HepG2 (cell line): ENCODE measurements around the gene CCNQ. TPM values are rescaled to one million over a fixed set of nuclear protein-coding genes. Genes with fewer than 3 reads are reported as not detected.

Experiments used
- ATAC-seq: fragments of 200-7000 bp; cut with Tn5 transposase; 3 replicates; pipeline ENCODE4 v1.9.1; 2020; ENCODE audit warnings: mild to moderate bottlenecking, moderate library complexity
- BruUV-seq: library from RNA; stranded (reverse); fragments of 400-500 nt; replicated peaks from 2 replicates; lab custom pipeline; 2021; lab: Mats Ljungman, UMichigan
- CTCF ChIA-PET: fragments of 300-600 bp; formaldehyde crosslinking; extraction: SDS; loops from one replicate; lab custom pipeline; 2021; ENCODE audit warnings: low total read pairs, inconsistent platforms, low intra/inter-chr PET ratio; lab: Yijun Ruan, JAX
- POLR2A ChIA-PET: fragments of 350-600 bp; sonication (Branson Sonifier 250); formaldehyde crosslinking; loops from one replicate; lab custom pipeline; 2020; ENCODE audit warnings: antibody characterized with exemption, inconsistent platforms; lab: Yijun Ruan, JAX
- DNase-seq: peaks from one replicate; pipeline ENCODE4 v3.0.0-alpha.2; 2015; ENCODE audit warnings: low spot score
- FAIRE-seq: peaks from 3 replicates; lab custom pipeline; 2011; peaks lifted over from hg19 to GRCh38; lab: Jason Lieb, UNC
- H2AFZ ChIP-seq: one replicate; pipeline ENCODE4 v1.6.1; 2011; ENCODE audit warnings: low read length, inconsistent platforms
- H3K27ac ChIP-seq: fragments of 300-600 bp; 3 replicates; pipeline ENCODE4 v1.8.0; 2011; ENCODE audit warnings: mixed run types, mild to moderate bottlenecking, mixed read lengths, low read length, inconsistent platforms; ENCODE audit not compliant: insufficient read depth; ENCODE audit errors: extremely low read length
- H3K27me3 ChIP-seq, 2 experiments: fragments of 200-600 bp in 1 of 2; 2 replicates in 1 of 2; 3 replicates in 1 of 2; pipeline versions ENCODE4 v1.6.0 to v1.8.0; 2011; ENCODE audit warnings: low read length in 2 of 2, mild to moderate bottlenecking in 2 of 2, moderate library complexity in 2 of 2, inconsistent platforms in 1 of 2; ENCODE audit not compliant: insufficient read depth in 2 of 2, control insufficient read depth in 1 of 2
- H3K36me3 ChIP-seq, 2 experiments: fragments of 200-600 bp in 1 of 2; replicated peaks in 1 of 2; 2 replicates in 1 of 2; 3 replicates in 1 of 2; pipeline versions ENCODE4 v1.5.1 to v1.8.0; 2011; ENCODE audit warnings: low read length in 2 of 2, inconsistent platforms in 1 of 2; ENCODE audit not compliant: insufficient read depth in 2 of 2, control insufficient read depth in 1 of 2
- H3K4me1 ChIP-seq: 2 replicates; pipeline ENCODE4 v1.5.1; 2012; ENCODE audit warnings: low read length, inconsistent platforms; ENCODE audit not compliant: insufficient read depth
- H3K4me2 ChIP-seq: 2 replicates; pipeline ENCODE4 v1.6.0; 2011; ENCODE audit warnings: low read depth, low read length, inconsistent platforms
- H3K4me3 ChIP-seq, 3 experiments: fragments of 200-600 bp in 1 of 3; sonication (generic), shearing (Covaris generic) in 1 of 3; replicated peaks in 1 of 3; 2 replicates each; pipeline ENCODE4 v1.5.1; 2011 to 2016; ENCODE audit warnings: low read length in 3 of 3, inconsistent platforms in 2 of 3, low read depth in 2 of 3, mild to moderate bottlenecking in 2 of 3, control low read depth in 1 of 3, mixed read lengths in 1 of 3; ENCODE audit not compliant: insufficient read depth in 1 of 3
- H3K79me2 ChIP-seq: one replicate; pipeline ENCODE4 v1.6.1; 2011; ENCODE audit warnings: low read length, inconsistent platforms; ENCODE audit not compliant: insufficient read depth
- H3K9ac ChIP-seq: 2 replicates; pipeline ENCODE4 v1.6.0; 2011; ENCODE audit warnings: mild to moderate bottlenecking, low read depth, low read length, inconsistent platforms; ENCODE audit not compliant: insufficient read depth
- H3K9me3 ChIP-seq: 2 replicates; pipeline ENCODE4 v1.5.1; 2012; ENCODE audit warnings: mild to moderate bottlenecking, low read length
- H4K20me1 ChIP-seq: 2 replicates; pipeline ENCODE4 v1.6.0; 2011; ENCODE audit warnings: inconsistent platforms, mild to moderate bottlenecking, low read length, moderate library complexity; ENCODE audit not compliant: insufficient read depth
- CEBPB ChIP-seq: IDR thresholded peaks from 2 replicates; pipeline ENCODE4 v1.6.1; 2011; ENCODE audit warnings: low read depth, low read length, improper control_type of control experiment, borderline replicate concordance
- CTCF ChIP-seq: sonication (generic); formaldehyde crosslinking; IDR thresholded peaks from 2 replicates; pipeline ENCODE4 v1.5.0; 2020; ENCODE audit warnings: mild to moderate bottlenecking, missing genetic modification reagents, moderate library complexity
- MED1 ChIP-seq: sonication (generic); formaldehyde crosslinking; IDR thresholded peaks from 2 replicates; pipeline ENCODE4 v1.4.0; 2020; ENCODE audit warnings: missing genetic modification reagents
- MIER3 ChIP-seq: IDR thresholded peaks from 2 replicates; pipeline ENCODE4 v1.6.1; 2016; ENCODE audit warnings: missing compliant biosample characterization, borderline replicate concordance
- NFKBIZ ChIP-seq: IDR thresholded peaks from 2 replicates; pipeline ENCODE4 v1.6.1; 2018; ENCODE audit warnings: missing genetic modification reagents, missing compliant biosample characterization
- WGBS: methylation state at CpG from one replicate; pipeline ENCODE4 v1.1.6; 2017; ENCODE audit warnings: low lambda C conversion rate; 5-methylcytosine and 5-hydroxymethylcytosine counted together
- in situ Hi-C: cut with HindIII; loops from 2 replicates; pipeline ENCODE4 v1.10.0; 2017; ENCODE audit warnings: low pct_unique_long_range_greater_than_20kb; ENCODE audit not compliant: extremely low pct_ligation_motif_present
- intact Hi-C: fragments of 100-400 bp; cut with micrococcal nuclease; formaldehyde crosslinking; loops from one replicate; pipeline ENCODE4 v1.10.0; 2022; ENCODE audit not compliant: unreplicated experiment
- polyA plus RNA-seq, 8 experiments: library from polyadenylated mRNA; depleted of rRNA in 3 of 8; stranded (reverse) in 7 of 8; unstranded in 1 of 8; fragments of >200 nt; fragmentation: Illumina TruSeq in 4 of 8; extraction: Trizol in 4 of 8; gene quantifications; 2 replicates each; pipeline versions ENCODE4 v1.2.1 to v1.2.3, GENCODE V29; 2011 to 2016; ENCODE audit warnings: low read depth in 4 of 8, missing spikeins in 1 of 8, mixed read lengths in 1 of 8; ENCODE audit not compliant: insufficient read depth in 1 of 8
- total RNA-seq, 5 experiments: library from RNA; depleted of rRNA; stranded (reverse); fragments of >200 nt; fragmentation: Illumina TruSeq; extraction: Trizol; gene quantifications; 2 replicates each; pipeline ENCODE4 v1.2.3, GENCODE V29; 2016; ENCODE audit warnings: low read depth in 1 of 5
- TF ChIP-seq, protein P1 (sequence below): sonication (generic); formaldehyde crosslinking; IDR thresholded peaks from 2 replicates; pipeline ENCODE4 v1.5.1; 2020; ENCODE audit warnings: missing genetic modification reagents, mild to moderate bottlenecking, borderline replicate concordance

The CCNQ gene
- total and polyA plus RNA-seq, 2 of the 13 experiments (the other 11 are each of a cell fraction or from before 2014, with no cell fraction given): 15.0 to 25.5 TPM

- TF ChIP-seq CTCF (CRISPR knock-in tag): peak; percentile 81
- TF ChIP-seq, all 625 proteins: peak for 4
Observed at GRCh38 chrX:153554519-153555167, 44.3 kb downstream of the CCNQ start (continued).

- intact Hi-C loops: no loop called here
- ATAC-seq: no peak
- Histone ChIP-seq H3K4me3 (no peak overlapping the region), H3K27ac (no peak overlapping the region), H3K36me3 (no peaks in the 10 kb centered on the region), H2AFZ (no peak overlapping the region), H3K9me3 (no peaks in the 10 kb centered on the region), H3K4me2 (no peak overlapping the region), H3K27me3 (peaks cover 6 to 41% of the 10 kb centered on the region in 2 experiments; a peak in 3 of 5 replicates), H3K4me1 (peaks cover 5% of the 10 kb centered on the region; the same call in 1 of the 2 replicates), H4K20me1 (no peaks in the 10 kb centered on the region), H3K79me2 (no peaks in the 10 kb centered on the region)
- CTCF ChIA-PET: no interaction called here
- POLR2A ChIA-PET: no interaction called here
- 0% methylated on average over 4 of the region's 5 CpGs for WGBS
- BruUV-seq: no TSS peak
- no peak for FAIRE-seq
- TF ChIP-seq MED1 (CRISPR knock-in tag) (no peak), MIER3 (no peak), NFKBIZ (CRISPR knock-in tag) (no peak), CEBPB (peak; percentile 42; the same call in 1 of the 2 replicates)
- TF ChIP-seq, protein P1, sequence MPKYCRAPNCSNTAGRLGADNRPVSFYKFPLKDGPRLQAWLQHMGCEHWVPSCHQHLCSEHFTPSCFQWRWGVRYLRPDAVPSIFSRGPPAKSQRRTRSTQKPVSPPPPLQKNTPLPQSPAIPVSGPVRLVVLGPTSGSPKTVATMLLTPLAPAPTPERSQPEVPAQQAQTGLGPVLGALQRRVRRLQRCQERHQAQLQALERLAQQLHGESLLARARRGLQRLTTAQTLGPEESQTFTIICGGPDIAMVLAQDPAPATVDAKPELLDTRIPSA (CRISPR knock-in tag): no peak
- TF ChIP-seq, all 625 proteins: peak for 1
- DNase-seq: no peak
- no peak overlapping the region for H3K9ac ChIP-seq
- in situ Hi-C loops: no loop called here
Observed at GRCh38 chrX:153551135-153551534, 47.8 kb downstream of the CCNQ start.
